Heart left ventricle (tissue), 13 donors: Measurements from ENCODE around the gene PLCXD1.

Experiments used
- CTCF ChIP-seq, 12 donors: fragments of 200-600 bp; sonication (generic) in 4 of 12; IDR thresholded peaks; one replicate each; pipeline versions ENCODE4 v1.5.0 to v1.8.0; 2018 to 2022; ENCODE audit warnings: antibody characterized with exemption in 12 of 12, mild to moderate bottlenecking in 5 of 12
- POLR2A ChIP-seq, 2 donors: fragments of 450-650 bp; IDR thresholded peaks; one replicate each; pipeline ENCODE4 v1.6.1; 2017; ENCODE audit warnings: antibody characterized with exemption in 2 of 2, mild to moderate bottlenecking in 2 of 2, moderate library complexity in 2 of 2
- donor health status: ischemic (EF 13 %, LVEDD 7.1; RV severe dilation, severe dysfunction).
- donor health status: DM: no; HTN: yes; CAD: no.
- donor health status: DM: no; HTN: no; CAD: no.
- donor health status: ischemic (EF 25% LVEDD 6.9; RV normal size, moderate dysfunction).
- donor health status: ischemic (EF 25% LVEDD 5.7; RV mildly dilated, moderate dysfunction).
- donor health status: ischemic (EF 35%, LVEDD 5.7; RV mildly dilated, moderate dysfunction).
- donor health status: nonischemic (EF 11% LVEDD 7.7; RV severe dilation, severe dysfunction).
- donor health status: DM: yes; HTN: yes; CAD: no.
- donor health status: PGD.
- donor health status: ischemic (EF 29% LVEDD 5.4; RV normal size, mild dysfunction).
- donor health status: nonischemic (EF 23%, LVEDD 6.1; RV moderate dilation, normal function).

GRCh38 chrX:250965-251364, 30.2 kb upstream of the PLCXD1 start:
- TF ChIP-seq CTCF (IDR thresholded peaks at IDR 0.05) = no peak
- no peak for TF ChIP-seq POLR2A (IDR thresholded peaks at IDR 0.05)
